ENCODE data around the gene RABAC1. TPM values are rescaled to one million over a fixed set of nuclear protein-coding genes. Genes with fewer than 3 reads are reported as not detected.

RABAC1 gene
- total RNA-seq, 1 experiment from 2014 or later: 69.1 TPM

GRCh38 chr19:41920882-41921576 is 38.1 kb downstream of the RABAC1 start:
- CTCF ChIA-PET: no interaction called here
- in situ Hi-C loops (cut with HindIII; ENCODE audit: low pct_unique_long_range_greater_than_20kb, low sequenced_read_pairs): no loop called here
- no peak overlapping the region for H3K4me3 ChIP-seq (ENCODE audit: low read depth in 2 of 2, low read length in 2 of 2)
- DNase-seq (ENCODE audit: low read depth, low spot score) (no peak), ATAC-seq (no peak)
- TF ChIP-seq CTCF (IDR thresholded peaks at IDR 0.05) (no peak), SIN3A (IDR thresholded peaks at IDR 0.05; ENCODE audit: borderline replicate concordance, insufficient read depth, low read depth, low read length) (no peak), POLR2AphosphoS5 (IDR thresholded peaks at IDR 0.05; ENCODE audit: low read depth, low read length) (no peak), TCF7L2 (IDR thresholded peaks at IDR 0.05; ENCODE audit: low read depth, low read length) (no peak), REST (IDR thresholded peaks at IDR 0.05; ENCODE audit: insufficient read depth in 1 of 2, low read depth in 2 of 2, low read length in 1 of 2) (no peak)
- no peaks in the 10 kb centered on the region for H3K4me1 ChIP-seq (ENCODE audit: control insufficient read depth, insufficient read depth, low read length)
- no peaks in the 10 kb centered on the region for H3K36me3 ChIP-seq (ENCODE audit: control insufficient read depth, insufficient read depth, low read length)
- intact Hi-C loops (cut with micrococcal nuclease; ENCODE audit: unreplicated experiment): no loop called here
- H3K27ac ChIP-seq (ENCODE audit: low read length): no peak overlapping the region
- no peaks in the 10 kb centered on the region for H3K9me3 ChIP-seq (ENCODE audit: control insufficient read depth, insufficient read depth, low read depth, low read length)
- no TSS peak for BruUV-seq (replicated peaks)
- POLR2A ChIA-PET: no interaction called here
- no peaks in the 10 kb centered on the region for H3K27me3 ChIP-seq (ENCODE audit: control insufficient read depth, insufficient read depth, low read length)

GRCh38 chr19:41919948-41920712 is 39.0 kb downstream of the RABAC1 start:
- Histone ChIP-seq H3K9me3 (ENCODE audit: control insufficient read depth, insufficient read depth, low read depth, low read length) (no peaks in the 10 kb centered on the region), H3K36me3 (ENCODE audit: control insufficient read depth, insufficient read depth, low read length) (no peaks in the 10 kb centered on the region), H3K27me3 (ENCODE audit: control insufficient read depth, insufficient read depth, low read length) (no peaks in the 10 kb centered on the region), H3K27ac (ENCODE audit: low read length) (no peak overlapping the region), H3K4me1 (ENCODE audit: control insufficient read depth, insufficient read depth, low read length) (no peaks in the 10 kb centered on the region), H3K4me3 (ENCODE audit: low read depth in 2 of 2, low read length in 2 of 2) (no peak overlapping the region)
- ChIA-PET CTCF (no interaction called here), POLR2A (no interaction called here)
- no peak for ATAC-seq
- DNase-seq (ENCODE audit: low read depth, low spot score): no peak
- no TSS peak for BruUV-seq (replicated peaks)
- no peak for TF ChIP-seq TCF7L2 (IDR thresholded peaks at IDR 0.05; ENCODE audit: low read depth, low read length)
- TF ChIP-seq CTCF (IDR thresholded peaks at IDR 0.05): no peak
- no peak for TF ChIP-seq SIN3A (IDR thresholded peaks at IDR 0.05; ENCODE audit: borderline replicate concordance, insufficient read depth, low read depth, low read length)
- TF ChIP-seq REST (IDR thresholded peaks at IDR 0.05; ENCODE audit: insufficient read depth in 1 of 2, low read depth in 2 of 2, low read length in 1 of 2): no peak
- TF ChIP-seq POLR2AphosphoS5 (IDR thresholded peaks at IDR 0.05; ENCODE audit: low read depth, low read length): no peak
- intact Hi-C loops (cut with micrococcal nuclease; ENCODE audit: unreplicated experiment): no loop called here
- in situ Hi-C loops (cut with HindIII; ENCODE audit: low pct_unique_long_range_greater_than_20kb, low sequenced_read_pairs): no loop called here
